Ishikawa (cell line): ENCODE measurements around the gene CAPZB.

Source experiments
- CREB1 ChIP-seq: IDR thresholded peaks from 2 replicates; pipeline ENCODE4 v1.6.1; 2012; ENCODE audit warnings: low read depth
- EP300 ChIP-seq: IDR thresholded peaks from 2 replicates; pipeline ENCODE4 v1.6.1; 2012; ENCODE audit warnings: borderline replicate concordance
- FOXM1 ChIP-seq: IDR thresholded peaks from 2 replicates; pipeline ENCODE4 v1.6.1; 2012; ENCODE audit warnings: low read depth, borderline replicate concordance
- RAD21 ChIP-seq: IDR thresholded peaks from 2 replicates; pipeline ENCODE4 v1.6.1; 2012; ENCODE audit warnings: low read depth
- TAF1 ChIP-seq: IDR thresholded peaks from 2 replicates; pipeline ENCODE4 v1.6.1; 2012; ENCODE audit warnings: low read depth, mild to moderate bottlenecking
- TEAD4 ChIP-seq: IDR thresholded peaks from 2 replicates; pipeline ENCODE4 v1.6.1; 2012
- YY1 ChIP-seq: IDR thresholded peaks from 2 replicates; pipeline ENCODE4 v1.6.1; 2012; ENCODE audit warnings: low read depth
- ZBTB7A ChIP-seq: IDR thresholded peaks from 2 replicates; pipeline ENCODE4 v1.6.1; 2012; ENCODE audit warnings: low read depth
- TF ChIP-seq, protein P1 (sequence below): IDR thresholded peaks from 2 replicates; pipeline ENCODE4 v1.6.1; 2012
- TF ChIP-seq, protein P2 (sequence below): IDR thresholded peaks from 2 replicates; pipeline ENCODE4 v1.6.1; 2012

DNA sequence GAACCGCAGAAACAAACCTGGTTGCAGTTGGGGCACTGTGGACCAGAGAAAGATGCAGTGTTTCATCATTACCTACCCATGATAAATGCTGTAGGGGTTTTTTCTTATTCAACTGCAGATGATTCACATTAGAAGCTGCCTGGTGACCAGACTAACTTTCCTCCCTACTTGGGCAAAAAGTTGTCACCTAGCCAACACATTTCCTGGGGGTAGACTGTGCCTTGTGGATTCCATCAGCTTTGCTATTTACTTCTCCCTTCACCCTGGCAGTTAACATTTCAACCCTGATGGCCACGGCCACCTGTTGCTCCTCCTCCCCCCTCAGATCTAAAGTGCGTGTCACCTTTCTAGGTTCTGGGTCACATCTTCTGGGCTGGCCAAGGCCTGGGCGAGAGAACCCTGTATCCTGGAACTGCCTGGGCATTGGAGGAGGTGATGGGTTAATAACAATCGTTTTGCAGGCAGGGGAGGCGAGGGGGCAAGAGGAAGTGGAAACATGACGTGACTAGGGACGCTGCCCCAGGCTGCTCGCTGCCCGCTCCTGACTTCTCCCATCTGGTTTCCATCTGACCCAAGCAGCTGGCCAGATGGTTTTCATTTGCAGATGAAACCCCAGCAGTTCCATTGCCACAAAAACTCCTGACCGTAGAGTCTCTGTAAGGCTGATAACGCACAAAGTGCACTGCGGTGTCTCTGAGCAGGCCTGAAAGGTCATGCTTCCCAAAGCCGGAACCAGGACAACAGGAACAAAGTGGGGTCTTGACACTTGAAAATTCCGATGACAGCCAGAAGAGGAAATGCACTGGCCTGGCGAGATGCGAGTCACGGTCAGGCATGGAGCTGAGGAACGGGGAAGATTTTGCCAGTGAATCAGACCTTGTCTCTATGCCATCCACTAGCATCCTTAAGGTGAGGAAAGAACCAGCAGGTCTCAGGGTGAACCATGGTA, 36.6 kb downstream of the CAPZB start:
- no peak for TF ChIP-seq CREB1
- TF ChIP-seq FOXM1 = no peak
- TF ChIP-seq TAF1 = no peak
- TF ChIP-seq, protein P1, sequence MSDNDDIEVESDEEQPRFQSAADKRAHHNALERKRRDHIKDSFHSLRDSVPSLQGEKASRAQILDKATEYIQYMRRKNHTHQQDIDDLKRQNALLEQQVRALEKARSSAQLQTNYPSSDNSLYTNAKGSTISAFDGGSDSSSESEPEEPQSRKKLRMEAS = no peak
- TF ChIP-seq EP300 = no peak
- TF ChIP-seq, protein P2, sequence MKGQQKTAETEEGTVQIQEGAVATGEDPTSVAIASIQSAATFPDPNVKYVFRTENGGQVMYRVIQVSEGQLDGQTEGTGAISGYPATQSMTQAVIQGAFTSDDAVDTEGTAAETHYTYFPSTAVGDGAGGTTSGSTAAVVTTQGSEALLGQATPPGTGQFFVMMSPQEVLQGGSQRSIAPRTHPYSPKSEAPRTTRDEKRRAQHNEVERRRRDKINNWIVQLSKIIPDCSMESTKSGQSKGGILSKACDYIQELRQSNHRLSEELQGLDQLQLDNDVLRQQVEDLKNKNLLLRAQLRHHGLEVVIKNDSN = no peak
- no peak for TF ChIP-seq ZBTB7A
- TF ChIP-seq RAD21 = no peak
- TF ChIP-seq TEAD4 = no peak
- TF ChIP-seq YY1 = no peak
